Nephron (organoid): ENCODE results near the gene ARHGAP26.
A peak's percentile ranks its signal among the peaks of the same experiment; 100 is the strongest.

Experiments
- H3K27ac Mint-ChIP-seq, 3 experiments: 2 replicates each; pipeline ENCODE4 v1.8.0; 2020; ENCODE audit warnings: mixed read lengths in 3 of 3, mild to moderate bottlenecking in 2 of 3, moderate library complexity in 1 of 3
- H3K27me3 Mint-ChIP-seq: 2 replicates; pipeline ENCODE4 v1.8.0; 2021; ENCODE audit warnings: low read depth, mild to moderate bottlenecking, moderate library complexity, mixed read lengths
- H3K36me3 Mint-ChIP-seq: 2 replicates; pipeline ENCODE4 v1.8.0; 2020; ENCODE audit warnings: low read depth, mixed read lengths
- H3K4me1 Mint-ChIP-seq: 2 replicates; pipeline ENCODE4 v1.8.0; 2020; ENCODE audit warnings: mixed read lengths
- H3K4me3 Mint-ChIP-seq, 3 experiments: 2 replicates each; pipeline ENCODE4 v1.8.0; 2020; ENCODE audit warnings: mild to moderate bottlenecking in 3 of 3, mixed read lengths in 3 of 3, moderate library complexity in 2 of 3
- H3K9me3 Mint-ChIP-seq: 2 replicates; pipeline ENCODE4 v1.8.0; 2020; ENCODE audit warnings: mixed read lengths
- CTCF ChIP-seq, 3 experiments: fragments of 200-600 bp; sonication (generic); IDR thresholded peaks; one replicate each; pipeline ENCODE4 v1.5.0; 2021; ENCODE audit warnings: antibody characterized with exemption in 3 of 3; ENCODE audit not compliant: unreplicated experiment in 3 of 3

Gene ARHGAP26

GRCh38 chr5:142905348-142905747 lies 135.2 kb downstream of the ARHGAP26 start:
- peaks cover 9% of the 10 kb centered on the region for H3K36me3 Mint-ChIP-seq
- no peak overlapping the region for H3K27ac Mint-ChIP-seq
- no peak for TF ChIP-seq CTCF (IDR thresholded peaks at IDR 0.05; ENCODE audit: unreplicated experiment in 3 of 3)
- H3K4me3 Mint-ChIP-seq, result no peak overlapping the region
- peaks cover 24% of the 10 kb centered on the region for H3K4me1 Mint-ChIP-seq
- H3K9me3 Mint-ChIP-seq, result no peaks in the 10 kb centered on the region
- peaks cover 4% of the 10 kb centered on the region for H3K27me3 Mint-ChIP-seq

DNA sequence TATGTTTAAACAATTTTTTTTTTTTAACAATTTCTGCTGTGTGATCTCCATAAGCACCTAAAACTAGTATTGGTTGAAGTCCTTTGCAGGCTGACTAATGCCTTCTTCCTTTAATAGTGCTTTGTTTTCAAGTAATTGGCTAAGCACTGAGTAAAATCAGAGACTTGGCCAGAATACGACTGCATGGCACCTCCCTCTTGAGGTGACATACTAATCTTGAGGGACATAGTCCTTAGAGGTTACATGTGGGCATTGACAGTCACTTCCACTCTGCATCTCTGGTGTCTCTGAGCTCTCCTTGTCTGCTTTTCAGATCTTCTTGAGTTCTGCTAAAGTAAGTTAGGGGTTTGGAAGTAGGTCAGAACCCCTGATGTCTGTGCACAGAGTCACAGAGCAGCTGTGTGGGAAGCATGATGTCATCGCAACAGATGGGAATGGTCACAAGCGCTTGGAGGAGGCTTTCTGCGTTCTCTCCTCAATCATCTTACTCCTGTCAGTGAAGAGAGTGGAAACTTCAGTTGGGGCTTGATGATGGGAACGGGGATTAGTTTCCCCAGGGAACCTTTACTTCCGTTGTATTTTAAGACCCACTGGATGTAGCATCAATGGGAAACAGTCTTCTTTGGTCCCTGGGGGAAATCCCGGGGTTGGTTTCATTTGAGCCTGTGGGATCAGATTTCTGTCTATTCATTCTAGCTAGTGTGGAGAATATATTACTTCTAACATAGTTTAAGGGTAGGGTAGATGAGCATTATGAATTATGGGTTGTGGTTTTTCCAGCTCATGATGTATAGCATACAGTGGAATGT lies 136.9 kb downstream of the ARHGAP26 start:
- no peak for TF ChIP-seq CTCF (IDR thresholded peaks at IDR 0.05; ENCODE audit: unreplicated experiment in 3 of 3)

GRCh38 chr5:142908659-142909058 lies 138.5 kb downstream of the ARHGAP26 start:
- no peak for TF ChIP-seq CTCF (IDR thresholded peaks at IDR 0.05; ENCODE audit: unreplicated experiment in 3 of 3)
- H3K36me3 Mint-ChIP-seq, result peaks cover 14% of the 10 kb centered on the region
- no peak overlapping the region for H3K4me3 Mint-ChIP-seq
- peaks cover 4% of the 10 kb centered on the region for H3K27me3 Mint-ChIP-seq
- H3K9me3 Mint-ChIP-seq, result no peaks in the 10 kb centered on the region
- no peak overlapping the region for H3K27ac Mint-ChIP-seq
- peaks cover 9% of the 10 kb centered on the region for H3K4me1 Mint-ChIP-seq

More for the DNA sequence above, 136.9 kb downstream of the ARHGAP26 start:
- Mint-ChIP-seq H3K27ac (peak overlapping the region; percentile 29 to 72 (median 48)), H3K4me3 (peak overlapping the region in 1 of 3 experiments; percentile 40), H3K36me3 (peaks cover 14% of the 10 kb centered on the region), H3K9me3 (no peaks in the 10 kb centered on the region), H3K4me1 (peaks cover 9% of the 10 kb centered on the region), H3K27me3 (peaks cover 4% of the 10 kb centered on the region)

- no peaks in the 10 kb centered on the region for H3K9me3 Mint-ChIP-seq
- no peak overlapping the region for H3K27ac Mint-ChIP-seq
- peaks cover 11% of the 10 kb centered on the region for H3K36me3 Mint-ChIP-seq
- H3K4me1 Mint-ChIP-seq, result peaks cover 9% of the 10 kb centered on the region
- TF ChIP-seq CTCF (IDR thresholded peaks at IDR 0.05; ENCODE audit: unreplicated experiment in 3 of 3), result no peak
- no peak overlapping the region for H3K4me3 Mint-ChIP-seq
- H3K27me3 Mint-ChIP-seq, result peaks cover 4% of the 10 kb centered on the region
These were observed 140.0 kb downstream of the ARHGAP26 start for GRCh38 chr5:142910128-142910527.

DNA sequence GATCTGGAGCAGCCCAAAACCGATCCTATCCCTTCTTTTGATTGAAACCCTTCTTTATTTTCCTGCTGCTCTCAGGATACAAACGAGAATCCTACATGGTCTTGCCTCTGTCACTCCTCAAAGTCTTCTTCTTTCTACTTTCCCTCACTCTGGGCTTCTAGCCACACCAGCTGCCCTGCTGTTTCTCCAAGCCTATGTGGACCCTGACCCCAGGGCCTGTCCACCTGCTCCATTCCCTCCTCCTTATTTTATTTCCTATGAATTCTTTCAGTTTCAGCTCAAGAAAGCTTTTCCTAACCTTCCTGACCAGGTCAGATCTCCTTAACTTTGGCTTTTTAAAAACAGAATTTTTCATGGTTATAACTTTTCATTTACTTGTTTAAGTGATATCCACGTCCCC lies 141.0 kb downstream of the ARHGAP26 start:
- peaks cover 4% of the 10 kb centered on the region for H3K27me3 Mint-ChIP-seq
- H3K27ac Mint-ChIP-seq, result peak overlapping the region in 2 of 3 experiments; percentile 2 to 51
- peaks cover 9% of the 10 kb centered on the region for H3K4me1 Mint-ChIP-seq
- H3K36me3 Mint-ChIP-seq, result peaks cover 11% of the 10 kb centered on the region
- no peaks in the 10 kb centered on the region for H3K9me3 Mint-ChIP-seq
- no peak overlapping the region for H3K4me3 Mint-ChIP-seq
- TF ChIP-seq CTCF (IDR thresholded peaks at IDR 0.05; ENCODE audit: unreplicated experiment in 3 of 3), result no peak

- Mint-ChIP-seq H3K4me3 (no peak overlapping the region), H3K4me1 (peaks cover 8% of the 10 kb centered on the region), H3K27me3 (peaks cover 4% of the 10 kb centered on the region), H3K27ac (peak overlapping the region in 1 of 3 experiments; percentile 51), H3K9me3 (no peaks in the 10 kb centered on the region), H3K36me3 (peaks cover 11% of the 10 kb centered on the region)
- no peak for TF ChIP-seq CTCF (IDR thresholded peaks at IDR 0.05; ENCODE audit: unreplicated experiment in 3 of 3)
These were observed 141.6 kb downstream of the ARHGAP26 start for GRCh38 chr5:142911775-142912174.
